ENCODE results near the gene TSPAN1.

The TSPAN1 gene

GRCh38 chr1:46205141-46205540 lies 30.3 kb downstream of the TSPAN1 start:
- TF ChIP-seq TCF12 (IDR thresholded peaks at IDR 0.05; ENCODE audit: low read depth), result no peak

- TF ChIP-seq YY1 (IDR thresholded peaks at IDR 0.05; ENCODE audit: low read depth), result no peak
- no peak for TF ChIP-seq TCF12 (IDR thresholded peaks at IDR 0.05; ENCODE audit: low read depth)
- no peak for TF ChIP-seq RAD21 (IDR thresholded peaks at IDR 0.05; ENCODE audit: low read depth)
- TF ChIP-seq TAF1 (IDR thresholded peaks at IDR 0.05; ENCODE audit: low read depth), result no peak
- no peak for TF ChIP-seq EP300 (IDR thresholded peaks at IDR 0.05; ENCODE audit: borderline replicate concordance)
- TF ChIP-seq USF1 (IDR thresholded peaks at IDR 0.05), result no peak
- no peak for TF ChIP-seq ZBTB7A (IDR thresholded peaks at IDR 0.05; ENCODE audit: low read depth)
These were observed 30.9 kb downstream of the TSPAN1 start for GRCh38 chr1:46205791-46206190.

GRCh38 chr1:46206399-46206798 lies 31.5 kb downstream of the TSPAN1 start:
- TF ChIP-seq NFIC (IDR thresholded peaks at IDR 0.05), result no peak
- TF ChIP-seq REST (IDR thresholded peaks at IDR 0.05; ENCODE audit: low read depth), result no peak

GRCh38 chr1:46210561-46210960 lies 35.7 kb downstream of the TSPAN1 start:
- TF ChIP-seq CEBPB (IDR thresholded peaks at IDR 0.05) (no peak), TCF12 (IDR thresholded peaks at IDR 0.05; ENCODE audit: low read depth) (no peak), EGR1 (IDR thresholded peaks at IDR 0.05) (no peak)

GRCh38 chr1:46211051-46211450 lies 36.2 kb downstream of the TSPAN1 start:
- no peak for TF ChIP-seq FOXM1 (IDR thresholded peaks at IDR 0.05; ENCODE audit: borderline replicate concordance, low read depth)
- TF ChIP-seq USF1 (IDR thresholded peaks at IDR 0.05), result no peak
- TF ChIP-seq CEBPB (IDR thresholded peaks at IDR 0.05), result no peak
- no peak for TF ChIP-seq EP300 (IDR thresholded peaks at IDR 0.05; ENCODE audit: borderline replicate concordance)
- no peak for TF ChIP-seq ZBTB7A (IDR thresholded peaks at IDR 0.05; ENCODE audit: low read depth)
- no peak for TF ChIP-seq EGR1 (IDR thresholded peaks at IDR 0.05)
- no peak for TF ChIP-seq TAF1 (IDR thresholded peaks at IDR 0.05; ENCODE audit: low read depth)
- TF ChIP-seq CREB1 (IDR thresholded peaks at IDR 0.05; ENCODE audit: low read depth), result no peak
- no peak for TF ChIP-seq YY1 (IDR thresholded peaks at IDR 0.05; ENCODE audit: low read depth)
- no peak for TF ChIP-seq MAX (IDR thresholded peaks at IDR 0.05)
- TF ChIP-seq NFIC (IDR thresholded peaks at IDR 0.05), result no peak
- no peak for TF ChIP-seq RAD21 (IDR thresholded peaks at IDR 0.05; ENCODE audit: low read depth)
- TF ChIP-seq REST (IDR thresholded peaks at IDR 0.05; ENCODE audit: low read depth), result no peak
- TF ChIP-seq TEAD4 (IDR thresholded peaks at IDR 0.05), result no peak
- TF ChIP-seq TCF12 (IDR thresholded peaks at IDR 0.05; ENCODE audit: low read depth), result no peak

GRCh38 chr1:46215504-46215903 lies 40.6 kb downstream of the TSPAN1 start:
- TF ChIP-seq CEBPB (IDR thresholded peaks at IDR 0.05), result no peak

- TF ChIP-seq EGR1 (IDR thresholded peaks at IDR 0.05) (no peak), TEAD4 (IDR thresholded peaks at IDR 0.05) (no peak), TAF1 (IDR thresholded peaks at IDR 0.05; ENCODE audit: low read depth) (no peak), TCF12 (IDR thresholded peaks at IDR 0.05; ENCODE audit: low read depth) (no peak), CEBPB (IDR thresholded peaks at IDR 0.05) (no peak), RAD21 (IDR thresholded peaks at IDR 0.05; ENCODE audit: low read depth) (no peak), CREB1 (IDR thresholded peaks at IDR 0.05; ENCODE audit: low read depth) (no peak), EP300 (IDR thresholded peaks at IDR 0.05; ENCODE audit: borderline replicate concordance) (no peak), ZBTB7A (IDR thresholded peaks at IDR 0.05; ENCODE audit: low read depth) (no peak), REST (IDR thresholded peaks at IDR 0.05; ENCODE audit: low read depth) (no peak), MAX (IDR thresholded peaks at IDR 0.05) (no peak), FOXM1 (IDR thresholded peaks at IDR 0.05; ENCODE audit: borderline replicate concordance, low read depth) (no peak), NFIC (IDR thresholded peaks at IDR 0.05) (no peak), USF1 (IDR thresholded peaks at IDR 0.05) (no peak), YY1 (IDR thresholded peaks at IDR 0.05; ENCODE audit: low read depth) (no peak)
These were observed 43.6 kb downstream of the TSPAN1 start for GRCh38 chr1:46218443-46218842.
